HL-60 (cell line): ENCODE results near the gene PRICKLE2.

ENCODE experiments used
- CTCF ChIP-seq: IDR thresholded peaks from one replicate; pipeline ENCODE4 v1.5.1; 2011; ENCODE audit warnings: low read length, control low read depth, inconsistent platforms; ENCODE audit not compliant: insufficient read depth
- POLR2AphosphoS5 ChIP-seq: IDR thresholded peaks from 2 replicates; pipeline ENCODE4 v1.6.1; 2012; ENCODE audit warnings: low read depth
- REST ChIP-seq: IDR thresholded peaks from 2 replicates; pipeline ENCODE4 v1.6.1; 2012; ENCODE audit warnings: low read depth; ENCODE audit not compliant: insufficient replicate concordance

- TF ChIP-seq CTCF: no peak
- TF ChIP-seq POLR2AphosphoS5: no peak
- no peak for TF ChIP-seq REST
Measured at GRCh38 chr3:64094713-64095079, 130.6 kb downstream of the PRICKLE2 start.
